ENCODE data around the gene MUC21.
"Not testable (repeated sequence)": the region's sequence is repeated elsewhere in the genome, so short reads cannot be mapped to it uniquely, and the experiment has no call there.

Gene MUC21

GRCh38 chr6:31010393-31011060 is 27.0 kb downstream of the MUC21 start, which contains the start of gene MUC22:
Gene MUC22, plus strand, starts transcription at chr6:31010474. Its CDS starts 233 bp downstream, at chr6:31010707.
- no peak within 1 kb of the TSS for H3K4me3 ChIP-seq (ENCODE audit: low read length)
- no peaks in the 10 kb centered on the region for H4K20me1 ChIP-seq (ENCODE audit: insufficient read depth, low read length)
- no peak within 1 kb of the TSS for H3K9ac ChIP-seq (ENCODE audit: low read length)
- DNase-seq = no peak
- no peaks in the 10 kb centered on the region for H3F3A ChIP-seq (ENCODE audit: insufficient read depth, low read length)
- no peaks in the 10 kb centered on the region for H3K79me2 ChIP-seq (ENCODE audit: low read length)
- H3K27ac ChIP-seq (ENCODE audit: low read length) = no peak within 1 kb of the TSS
- H3K27me3 ChIP-seq (replicated peaks; ENCODE audit: insufficient read depth, low read length) = 0 out of 2 replicates have a peak, but pooled peaks cover 5% of the 10 kb centered on the region
- no peaks in the 10 kb centered on the region for H3K9me3 ChIP-seq (replicated peaks; ENCODE audit: insufficient read depth, low read length)
- no peaks in the 10 kb centered on the region for H3K36me3 ChIP-seq (replicated peaks; ENCODE audit: insufficient read depth, low read length)
- no peak within 1 kb of the TSS for H3K4me2 ChIP-seq (ENCODE audit: low read depth, low read length)
- H2AFZ ChIP-seq (ENCODE audit: low read length) = no peak within 1 kb of the TSS
- no peaks in the 10 kb centered on the region for H3K9me2 ChIP-seq (replicated peaks; ENCODE audit: insufficient read depth, low read length)
- H3K4me1 ChIP-seq (ENCODE audit: low read length) = no peaks in the 10 kb centered on the region
- TF ChIP-seq EZH2phosphoT487 (IDR thresholded peaks at IDR 0.05; ENCODE audit: low read length) (no peak), EZH2 (optimal IDR thresholded peaks at IDR 0.05; ENCODE audit: low read depth, low read length) (no peak)
- TF ChIP-seq, protein P1, sequence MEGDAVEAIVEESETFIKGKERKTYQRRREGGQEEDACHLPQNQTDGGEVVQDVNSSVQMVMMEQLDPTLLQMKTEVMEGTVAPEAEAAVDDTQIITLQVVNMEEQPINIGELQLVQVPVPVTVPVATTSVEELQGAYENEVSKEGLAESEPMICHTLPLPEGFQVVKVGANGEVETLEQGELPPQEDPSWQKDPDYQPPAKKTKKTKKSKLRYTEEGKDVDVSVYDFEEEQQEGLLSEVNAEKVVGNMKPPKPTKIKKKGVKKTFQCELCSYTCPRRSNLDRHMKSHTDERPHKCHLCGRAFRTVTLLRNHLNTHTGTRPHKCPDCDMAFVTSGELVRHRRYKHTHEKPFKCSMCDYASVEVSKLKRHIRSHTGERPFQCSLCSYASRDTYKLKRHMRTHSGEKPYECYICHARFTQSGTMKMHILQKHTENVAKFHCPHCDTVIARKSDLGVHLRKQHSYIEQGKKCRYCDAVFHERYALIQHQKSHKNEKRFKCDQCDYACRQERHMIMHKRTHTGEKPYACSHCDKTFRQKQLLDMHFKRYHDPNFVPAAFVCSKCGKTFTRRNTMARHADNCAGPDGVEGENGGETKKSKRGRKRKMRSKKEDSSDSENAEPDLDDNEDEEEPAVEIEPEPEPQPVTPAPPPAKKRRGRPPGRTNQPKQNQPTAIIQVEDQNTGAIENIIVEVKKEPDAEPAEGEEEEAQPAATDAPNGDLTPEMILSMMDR (IDR thresholded peaks at IDR 0.05; ENCODE audit: low read length) = no peak

DNA sequence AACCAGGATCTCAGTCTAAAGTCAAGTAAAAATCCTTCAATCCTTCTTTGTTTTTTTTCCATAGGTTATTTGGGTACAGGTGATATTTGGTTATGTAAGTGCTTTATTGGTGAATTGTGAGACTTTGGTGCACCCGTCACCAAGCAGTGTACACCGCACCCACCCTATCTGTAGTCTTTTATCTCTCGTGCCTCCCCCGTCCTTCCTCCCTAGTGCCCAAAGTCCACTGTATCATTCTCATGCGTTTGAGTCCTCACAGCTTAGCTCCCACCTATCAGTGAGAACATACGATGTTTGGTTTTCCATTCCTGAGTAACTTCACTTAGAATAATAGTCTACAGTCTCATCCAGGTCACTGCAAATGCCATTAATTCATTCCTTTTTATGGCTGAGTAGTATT is 27.6 kb downstream of the MUC21 start:
- H4K20me1 ChIP-seq (ENCODE audit: insufficient read depth, low read length) = no peaks in the 10 kb centered on the region
- no peak overlapping the region for H3K4me2 ChIP-seq (ENCODE audit: low read depth, low read length)
- no peaks in the 10 kb centered on the region for H3K36me3 ChIP-seq (replicated peaks; ENCODE audit: insufficient read depth, low read length)
- no peaks in the 10 kb centered on the region for H3K4me1 ChIP-seq (ENCODE audit: low read length)
- no peak for DNase-seq
- H3K9me2 ChIP-seq (replicated peaks; ENCODE audit: insufficient read depth, low read length) = no peaks in the 10 kb centered on the region
- no peak overlapping the region for H3K9ac ChIP-seq (ENCODE audit: low read length)
- no peak overlapping the region for H2AFZ ChIP-seq (ENCODE audit: low read length)
- H3K79me2 ChIP-seq (ENCODE audit: low read length) = no peaks in the 10 kb centered on the region
- H3K4me3 ChIP-seq (ENCODE audit: low read length) = no peak overlapping the region
- no peak overlapping the region for H3K27ac ChIP-seq (ENCODE audit: low read length)
- H3K27me3 ChIP-seq (replicated peaks; ENCODE audit: insufficient read depth, low read length) = 0 out of 2 replicates have a peak, but pooled peaks cover 5% of the 10 kb centered on the region
- H3K9me3 ChIP-seq (replicated peaks; ENCODE audit: insufficient read depth, low read length) = no peaks in the 10 kb centered on the region
- TF ChIP-seq EZH2 (optimal IDR thresholded peaks at IDR 0.05; ENCODE audit: low read depth, low read length) = no peak
- TF ChIP-seq EZH2phosphoT487 (IDR thresholded peaks at IDR 0.05; ENCODE audit: low read length) = no peak
- TF ChIP-seq, protein P1 (IDR thresholded peaks at IDR 0.05; ENCODE audit: low read length) = no peak
- H3F3A ChIP-seq (ENCODE audit: insufficient read depth, low read length) = no peaks in the 10 kb centered on the region

- H2AFZ ChIP-seq (ENCODE audit: low read length) = no peak overlapping the region
- H3F3A ChIP-seq (ENCODE audit: insufficient read depth, low read length) = no peaks in the 10 kb centered on the region
- H3K27me3 ChIP-seq (replicated peaks; ENCODE audit: insufficient read depth, low read length) = 0 out of 2 replicates have a peak, but pooled peaks cover 7% of the 10 kb centered on the region
Observed at GRCh38 chr6:31016659-31017299, 33.3 kb downstream of the MUC21 start.

DNA sequence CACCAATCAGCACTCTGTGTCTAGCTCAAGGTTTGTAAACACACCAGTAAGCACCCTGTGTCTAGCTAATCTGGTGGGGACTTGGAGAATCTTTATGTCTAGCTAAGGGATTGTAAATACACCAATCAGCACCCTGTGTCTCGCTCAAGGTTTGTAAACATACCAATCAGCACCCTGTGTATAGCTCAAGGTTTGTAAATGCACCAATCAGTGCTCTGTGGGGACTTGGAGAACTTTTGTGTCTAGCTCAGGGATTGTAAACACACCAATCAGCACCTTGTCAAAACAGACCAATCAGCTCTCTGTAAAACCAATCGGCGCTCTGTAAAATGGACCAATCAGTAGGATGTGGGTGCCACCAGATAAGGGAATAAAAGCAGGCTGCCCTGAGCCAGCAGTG is 33.9 kb downstream of the MUC21 start:
- H3K9ac ChIP-seq (ENCODE audit: low read length); H3K4me3 ChIP-seq (ENCODE audit: low read length); H3F3A ChIP-seq (ENCODE audit: insufficient read depth, low read length); H3K9me2 ChIP-seq (replicated peaks; ENCODE audit: insufficient read depth, low read length); H3K9me3 ChIP-seq (replicated peaks; ENCODE audit: insufficient read depth, low read length); H4K20me1 ChIP-seq (ENCODE audit: insufficient read depth, low read length); H3K4me2 ChIP-seq (ENCODE audit: low read depth, low read length); H3K36me3 ChIP-seq (replicated peaks; ENCODE audit: insufficient read depth, low read length); DNase-seq; H3K27me3 ChIP-seq (replicated peaks; ENCODE audit: insufficient read depth, low read length); H3K4me1 ChIP-seq (ENCODE audit: low read length); H3K79me2 ChIP-seq (ENCODE audit: low read length); H3K27ac ChIP-seq (ENCODE audit: low read length); H2AFZ ChIP-seq (ENCODE audit: low read length): not testable (repeated sequence)

More at GRCh38 chr6:31016659-31017299, 33.3 kb downstream of the MUC21 start:
- Histone ChIP-seq H3K4me2 (ENCODE audit: low read depth, low read length) (no peak overlapping the region), H3K9me2 (replicated peaks; ENCODE audit: insufficient read depth, low read length) (no peaks in the 10 kb centered on the region), H3K9me3 (replicated peaks; ENCODE audit: insufficient read depth, low read length) (no peaks in the 10 kb centered on the region), H3K27ac (ENCODE audit: low read length) (no peak overlapping the region), H4K20me1 (ENCODE audit: insufficient read depth, low read length) (no peaks in the 10 kb centered on the region), H3K79me2 (ENCODE audit: low read length) (no peaks in the 10 kb centered on the region), H3K36me3 (replicated peaks; ENCODE audit: insufficient read depth, low read length) (no peaks in the 10 kb centered on the region), H3K4me3 (ENCODE audit: low read length) (no peak overlapping the region), H3K9ac (ENCODE audit: low read length) (no peak overlapping the region), H3K4me1 (ENCODE audit: low read length) (no peaks in the 10 kb centered on the region)
- no peak for DNase-seq
- TF ChIP-seq, protein P1 (IDR thresholded peaks at IDR 0.05; ENCODE audit: low read length) = no peak
- TF ChIP-seq EZH2 (optimal IDR thresholded peaks at IDR 0.05; ENCODE audit: low read depth, low read length) = no peak
- no peak for TF ChIP-seq EZH2phosphoT487 (IDR thresholded peaks at IDR 0.05; ENCODE audit: low read length)

Data from MM.1S (cell line).